Hippocampal formation (tissue), 2 donors: ENCODE data around the gene NUCB2.

ENCODE experiments used
- DNase-seq, 2 donors: peaks; one replicate each; lab custom pipeline; 2025; lab: John Stamatoyannopoulos, UW

NUCB2 gene

GRCh38 chr11:17268902-17269301, 7.6 kb upstream of the NUCB2 start:
- DNase-seq = no peak

GRCh38 chr11:17272801-17273200, 3.7 kb upstream of the NUCB2 start:
- no peak for DNase-seq

- no peak for DNase-seq
These were observed 3.3 kb upstream of the NUCB2 start for GRCh38 chr11:17273211-17273610.

- DNase-seq = no peak
These were observed 2.8 kb upstream of the NUCB2 start for GRCh38 chr11:17273668-17274282.

GRCh38 chr11:17275400-17276235, 921 bp upstream of the NUCB2 start:
- DNase-seq = no peak

- DNase-seq = peak in 1 of 2 donors; percentile 30
These were observed 565 bp downstream of the NUCB2 start for GRCh38 chr11:17277024-17277584.

GRCh38 chr11:17280494-17281127, 4.1 kb downstream of the NUCB2 start:
- DNase-seq = no peak

GRCh38 chr11:17286332-17286731, 9.8 kb downstream of the NUCB2 start:
- no peak for DNase-seq

GRCh38 chr11:17287058-17287457, 10.5 kb downstream of the NUCB2 start:
- DNase-seq = no peak

- DNase-seq = no peak
These were observed 15.2 kb downstream of the NUCB2 start for GRCh38 chr11:17291710-17292109.

- no peak for DNase-seq
These were observed 16.8 kb downstream of the NUCB2 start for GRCh38 chr11:17293311-17293710.

- DNase-seq = no peak
These were observed 17.5 kb downstream of the NUCB2 start for GRCh38 chr11:17294033-17294432.

GRCh38 chr11:17296852-17297559, 20.5 kb downstream of the NUCB2 start:
- DNase-seq = no peak

- no peak for DNase-seq
These were observed 21.8 kb downstream of the NUCB2 start for GRCh38 chr11:17298302-17298701.

- no peak for DNase-seq
These were observed 23.8 kb downstream of the NUCB2 start for GRCh38 chr11:17300372-17300771.

- no peak for DNase-seq
These were observed 37.1 kb downstream of the NUCB2 start for GRCh38 chr11:17313349-17314231.

- DNase-seq = no peak
These were observed 37.7 kb downstream of the NUCB2 start for GRCh38 chr11:17314232-17314547.

- DNase-seq = no peak
These were observed 38.4 kb downstream of the NUCB2 start for GRCh38 chr11:17314904-17315426.

- no peak for DNase-seq
These were observed 52.4 kb downstream of the NUCB2 start for GRCh38 chr11:17328871-17329494.

GRCh38 chr11:17331669-17332068, 55.1 kb downstream of the NUCB2 start:
- no peak for DNase-seq
